Endothelial cell of umbilical vein (primary cell): ENCODE results near the gene MC2R.

ENCODE experiments used
- EZH2 ChIP-seq: IDR thresholded peaks from 2 replicates; pipeline ENCODE4 v1.6.1; 2012; ENCODE audit warnings: borderline replicate concordance, low read depth, mild to moderate bottlenecking, moderate library complexity, low read length, inconsistent platforms; ENCODE audit not compliant: severe bottlenecking
- FOS ChIP-seq: IDR thresholded peaks from 2 replicates; pipeline ENCODE4 v1.6.1; 2011; ENCODE audit warnings: mild to moderate bottlenecking, low read length, moderate library complexity, borderline replicate concordance; ENCODE audit not compliant: insufficient read depth
- JUN ChIP-seq: IDR thresholded peaks from 2 replicates; pipeline ENCODE4 v1.6.1; 2011; ENCODE audit warnings: borderline replicate concordance, low read depth; ENCODE audit not compliant: insufficient read length, insufficient read depth
- MYC ChIP-seq: IDR thresholded peaks from one replicate; pipeline ENCODE4 v1.6.1; 2011; ENCODE audit warnings: mild to moderate bottlenecking, low read depth, low read length
- POLR2A ChIP-seq: IDR thresholded peaks from 2 replicates; pipeline ENCODE4 v1.6.1; 2012; ENCODE audit warnings: low read depth, mild to moderate bottlenecking, control low read depth, low read length
- POLR2AphosphoS5 ChIP-seq: IDR thresholded peaks from 2 replicates; pipeline ENCODE4 v1.6.1; 2012; ENCODE audit warnings: low read depth, mild to moderate bottlenecking, control low read depth, low read length, moderate library complexity; ENCODE audit not compliant: insufficient read depth
- TF ChIP-seq, protein P1 (sequence below), 2 donors: IDR thresholded peaks; 1 replicate in 1 of 2; 2 replicates in 1 of 2; pipeline ENCODE4 v1.5.1; 2011; ENCODE audit warnings: low read length in 2 of 2, mild to moderate bottlenecking in 2 of 2, moderate library complexity in 2 of 2, control low read depth in 1 of 2, inconsistent platforms in 1 of 2, low read depth in 1 of 2; ENCODE audit not compliant: insufficient read depth in 1 of 2; ENCODE audit errors: extremely low read depth in 1 of 2
- TF ChIP-seq, protein P2 (sequence below): IDR thresholded peaks from 2 replicates; pipeline ENCODE4 v1.6.1; 2011; ENCODE audit not compliant: insufficient read depth, insufficient read length

DNA sequence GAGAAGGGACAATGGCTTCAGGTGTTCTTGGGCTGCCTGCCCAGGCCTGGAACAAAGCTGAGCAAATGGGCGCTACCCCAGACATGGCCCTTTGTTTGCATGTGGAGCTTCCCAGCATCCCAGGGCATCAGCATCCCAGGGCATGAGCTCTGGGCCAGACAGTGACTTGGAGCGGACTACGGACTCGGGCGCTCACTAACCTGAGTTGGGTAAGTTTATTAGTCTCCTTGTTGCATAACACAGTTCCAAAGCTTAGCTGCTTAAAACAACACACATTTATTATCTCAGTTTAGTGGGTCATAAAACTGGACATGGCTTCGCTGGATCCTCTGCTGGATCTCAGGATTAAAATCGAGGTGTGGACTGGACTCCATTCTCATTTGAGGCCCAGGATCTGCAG is 35.8 kb downstream of the MC2R start:
- TF ChIP-seq, protein P1, sequence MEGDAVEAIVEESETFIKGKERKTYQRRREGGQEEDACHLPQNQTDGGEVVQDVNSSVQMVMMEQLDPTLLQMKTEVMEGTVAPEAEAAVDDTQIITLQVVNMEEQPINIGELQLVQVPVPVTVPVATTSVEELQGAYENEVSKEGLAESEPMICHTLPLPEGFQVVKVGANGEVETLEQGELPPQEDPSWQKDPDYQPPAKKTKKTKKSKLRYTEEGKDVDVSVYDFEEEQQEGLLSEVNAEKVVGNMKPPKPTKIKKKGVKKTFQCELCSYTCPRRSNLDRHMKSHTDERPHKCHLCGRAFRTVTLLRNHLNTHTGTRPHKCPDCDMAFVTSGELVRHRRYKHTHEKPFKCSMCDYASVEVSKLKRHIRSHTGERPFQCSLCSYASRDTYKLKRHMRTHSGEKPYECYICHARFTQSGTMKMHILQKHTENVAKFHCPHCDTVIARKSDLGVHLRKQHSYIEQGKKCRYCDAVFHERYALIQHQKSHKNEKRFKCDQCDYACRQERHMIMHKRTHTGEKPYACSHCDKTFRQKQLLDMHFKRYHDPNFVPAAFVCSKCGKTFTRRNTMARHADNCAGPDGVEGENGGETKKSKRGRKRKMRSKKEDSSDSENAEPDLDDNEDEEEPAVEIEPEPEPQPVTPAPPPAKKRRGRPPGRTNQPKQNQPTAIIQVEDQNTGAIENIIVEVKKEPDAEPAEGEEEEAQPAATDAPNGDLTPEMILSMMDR (IDR thresholded peaks at IDR 0.05; ENCODE audit: extremely low read depth in 1 of 2, insufficient read depth in 1 of 2, low read depth in 1 of 2, low read length in 2 of 2), result no peak
- TF ChIP-seq POLR2A (no peak), EZH2 (no peak), POLR2AphosphoS5 (no peak), JUN (no peak), FOS (no peak), MYC (no peak)
- TF ChIP-seq, protein P2, sequence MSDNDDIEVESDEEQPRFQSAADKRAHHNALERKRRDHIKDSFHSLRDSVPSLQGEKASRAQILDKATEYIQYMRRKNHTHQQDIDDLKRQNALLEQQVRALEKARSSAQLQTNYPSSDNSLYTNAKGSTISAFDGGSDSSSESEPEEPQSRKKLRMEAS, result no peak
